IPS-15b (cell line): ENCODE measurements around the gene PLA2G12B.
A peak's percentile ranks its signal among the peaks of the same experiment; 100 is the strongest.

Experiments used
- H3K27me3 ChIP-seq: one replicate; pipeline ENCODE4 v1.6.1; 2013; ENCODE audit warnings: low read length; ENCODE audit not compliant: control insufficient read depth, insufficient read depth
- H3K36me3 ChIP-seq: one replicate; pipeline ENCODE4 v1.6.1; 2013; ENCODE audit warnings: low read length; ENCODE audit not compliant: control insufficient read depth, insufficient read depth
- H3K4me1 ChIP-seq: one replicate; pipeline ENCODE4 v1.6.1; 2013; ENCODE audit warnings: mild to moderate bottlenecking, low read length; ENCODE audit not compliant: control insufficient read depth, insufficient read depth
- H3K4me3 ChIP-seq: one replicate; pipeline ENCODE4 v1.5.1; 2013; ENCODE audit warnings: low read depth, low read length
- H3K9ac ChIP-seq: one replicate; pipeline ENCODE4 v1.6.1; 2013; ENCODE audit warnings: low read depth, mild to moderate bottlenecking, low read length
- H3K9me3 ChIP-seq: one replicate; pipeline ENCODE4 v1.6.1; 2013; ENCODE audit warnings: mild to moderate bottlenecking, low read length; ENCODE audit not compliant: control insufficient read depth, insufficient read depth

PLA2G12B gene

DNA sequence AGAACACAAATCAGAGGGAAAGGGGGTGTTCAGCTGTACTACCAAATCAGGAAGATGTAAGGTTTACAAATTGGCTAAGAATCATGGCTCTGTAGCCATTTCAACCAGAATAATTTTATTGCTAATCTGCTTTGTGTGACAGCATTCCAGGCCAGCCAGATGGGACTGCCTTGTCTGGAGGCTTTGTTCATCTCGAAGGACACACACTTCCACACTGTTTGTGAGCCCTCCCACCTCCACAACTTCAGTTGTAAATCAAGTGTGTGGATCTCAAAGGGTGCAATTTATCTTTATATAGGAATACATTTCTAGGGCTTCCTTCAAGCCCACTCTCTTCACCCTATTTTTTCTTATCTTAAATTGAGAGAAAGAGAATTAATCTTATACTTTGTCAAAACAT is 68.0 kb downstream of the PLA2G12B start:
- no peak overlapping the region for H3K4me3 ChIP-seq
- H3K27me3 ChIP-seq = no peaks in the 10 kb centered on the region
- H3K36me3 ChIP-seq = peaks cover 2% of the 10 kb centered on the region
- H3K9ac ChIP-seq = peak overlapping the region; percentile 8
- peaks cover 25% of the 10 kb centered on the region for H3K4me1 ChIP-seq
- no peaks in the 10 kb centered on the region for H3K9me3 ChIP-seq

DNA sequence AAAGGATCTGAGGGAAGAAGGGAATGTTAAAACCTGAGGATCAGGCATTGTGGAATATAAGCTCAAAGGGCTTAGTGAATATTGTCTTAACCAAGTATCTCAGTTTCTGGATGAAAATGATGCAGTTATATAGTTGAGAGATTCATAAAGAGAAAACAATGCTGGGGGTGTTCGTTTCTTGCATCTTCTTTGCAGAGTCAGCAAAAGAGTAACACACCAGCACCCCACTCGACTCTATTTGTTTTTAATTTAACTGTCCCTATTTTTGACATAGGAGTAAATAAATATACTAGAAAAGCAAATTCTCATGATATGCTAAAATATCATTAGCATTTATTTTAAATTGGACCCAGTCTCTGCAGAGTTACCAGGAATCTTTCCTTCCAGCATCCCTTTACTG is 68.7 kb downstream of the PLA2G12B start:
- H3K9me3 ChIP-seq = no peaks in the 10 kb centered on the region
- H3K27me3 ChIP-seq = no peaks in the 10 kb centered on the region
- H3K36me3 ChIP-seq = peaks cover 2% of the 10 kb centered on the region
- H3K4me3 ChIP-seq = no peak overlapping the region
- H3K4me1 ChIP-seq = peaks cover 25% of the 10 kb centered on the region
- H3K9ac ChIP-seq = no peak overlapping the region
